GM20000 (cell line): ENCODE data around the gene FOXN1.
A peak's percentile ranks its signal among the peaks of the same experiment; 100 is the strongest.

Experiments
- DNase-seq: peaks from one replicate; pipeline ENCODE4 v3.0.0; 2012; ENCODE audit warnings: low spot score
- TF ChIP-seq, protein P1 (sequence below): IDR thresholded peaks from 2 replicates; pipeline ENCODE4 v1.5.1; 2012; ENCODE audit warnings: mild to moderate bottlenecking, control low read depth; ENCODE audit errors: extremely low read depth, missing control alignments

The FOXN1 gene

DNA sequence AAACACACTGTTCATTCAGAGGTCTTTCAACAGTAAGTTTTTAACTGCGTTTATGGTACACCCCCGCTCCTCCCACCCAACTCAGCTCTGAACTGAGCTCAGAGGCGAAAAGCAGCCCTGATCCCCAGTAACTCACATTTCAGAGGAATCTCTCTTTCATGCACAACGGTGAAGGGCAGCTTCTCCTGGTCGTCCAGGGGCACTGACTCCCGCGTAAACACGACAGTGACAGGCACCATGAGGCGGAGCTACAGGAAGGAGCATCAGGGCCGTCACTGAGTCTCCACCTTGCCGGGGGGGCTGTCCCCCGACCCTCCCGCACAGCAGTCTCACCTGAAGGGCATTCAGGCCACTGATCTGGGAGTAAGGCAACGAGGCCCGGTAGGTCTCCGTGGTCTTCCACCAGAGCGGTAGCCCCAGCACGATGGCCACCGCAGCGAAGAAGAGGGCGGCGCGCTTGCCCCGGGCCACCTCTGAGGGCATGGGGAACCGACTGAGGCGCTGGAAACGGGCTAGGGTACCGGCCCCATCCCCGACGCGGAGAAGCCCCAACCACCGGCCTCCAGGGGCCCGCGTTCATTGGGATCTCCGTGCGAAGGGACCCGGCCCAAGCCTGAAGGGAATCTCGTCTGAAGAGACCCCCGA, 64.7 kb downstream of the FOXN1 start:
- TF ChIP-seq, protein P1, sequence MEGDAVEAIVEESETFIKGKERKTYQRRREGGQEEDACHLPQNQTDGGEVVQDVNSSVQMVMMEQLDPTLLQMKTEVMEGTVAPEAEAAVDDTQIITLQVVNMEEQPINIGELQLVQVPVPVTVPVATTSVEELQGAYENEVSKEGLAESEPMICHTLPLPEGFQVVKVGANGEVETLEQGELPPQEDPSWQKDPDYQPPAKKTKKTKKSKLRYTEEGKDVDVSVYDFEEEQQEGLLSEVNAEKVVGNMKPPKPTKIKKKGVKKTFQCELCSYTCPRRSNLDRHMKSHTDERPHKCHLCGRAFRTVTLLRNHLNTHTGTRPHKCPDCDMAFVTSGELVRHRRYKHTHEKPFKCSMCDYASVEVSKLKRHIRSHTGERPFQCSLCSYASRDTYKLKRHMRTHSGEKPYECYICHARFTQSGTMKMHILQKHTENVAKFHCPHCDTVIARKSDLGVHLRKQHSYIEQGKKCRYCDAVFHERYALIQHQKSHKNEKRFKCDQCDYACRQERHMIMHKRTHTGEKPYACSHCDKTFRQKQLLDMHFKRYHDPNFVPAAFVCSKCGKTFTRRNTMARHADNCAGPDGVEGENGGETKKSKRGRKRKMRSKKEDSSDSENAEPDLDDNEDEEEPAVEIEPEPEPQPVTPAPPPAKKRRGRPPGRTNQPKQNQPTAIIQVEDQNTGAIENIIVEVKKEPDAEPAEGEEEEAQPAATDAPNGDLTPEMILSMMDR, result no peak
- peak; percentile 52 for DNase-seq

DNA sequence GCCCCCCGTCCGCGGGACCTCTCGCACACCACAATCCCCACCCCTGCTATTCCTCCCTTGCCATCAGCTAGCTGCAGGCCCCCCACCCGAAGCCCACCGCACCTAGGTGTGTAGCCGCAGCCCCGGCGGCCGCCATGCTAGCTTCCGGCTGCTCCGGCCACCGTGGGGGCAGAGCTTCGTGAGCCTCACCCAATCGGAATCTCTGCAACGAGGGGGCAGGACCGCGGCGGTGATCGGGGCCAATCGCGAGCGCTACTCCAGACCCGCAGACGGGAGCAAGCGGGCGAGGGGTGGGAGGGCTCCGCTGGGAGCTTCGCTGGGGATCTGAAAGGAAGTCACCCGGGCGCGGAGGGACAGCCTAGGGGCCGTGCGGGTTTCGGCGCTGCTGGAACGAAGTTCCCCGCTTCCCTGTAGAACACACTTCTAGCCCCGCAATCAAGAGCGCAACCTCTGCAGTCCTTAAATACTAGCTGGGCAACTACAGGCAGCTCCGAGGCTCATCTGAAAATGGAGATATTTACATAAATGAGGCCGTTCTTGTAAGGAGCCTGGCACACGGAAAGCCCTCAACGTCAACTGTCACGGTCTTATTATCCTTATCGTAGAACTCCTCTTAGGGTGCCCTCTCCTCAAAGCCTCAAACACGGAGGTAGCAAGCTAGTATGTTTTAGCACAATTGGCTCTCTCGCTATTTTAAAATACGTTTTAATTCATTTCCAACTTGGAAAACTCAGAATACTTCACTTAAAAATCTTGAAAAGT, 65.4 kb downstream of the FOXN1 start, which contains the start of gene PIGS:
PIGS (minus strand) TSS at position 164 of the 762 bp plus-strand sequence; CDS start at position 136, 28 bp downstream.
- TF ChIP-seq, protein P1, result no peak
- DNase-seq, result peak; percentile 92

DNA sequence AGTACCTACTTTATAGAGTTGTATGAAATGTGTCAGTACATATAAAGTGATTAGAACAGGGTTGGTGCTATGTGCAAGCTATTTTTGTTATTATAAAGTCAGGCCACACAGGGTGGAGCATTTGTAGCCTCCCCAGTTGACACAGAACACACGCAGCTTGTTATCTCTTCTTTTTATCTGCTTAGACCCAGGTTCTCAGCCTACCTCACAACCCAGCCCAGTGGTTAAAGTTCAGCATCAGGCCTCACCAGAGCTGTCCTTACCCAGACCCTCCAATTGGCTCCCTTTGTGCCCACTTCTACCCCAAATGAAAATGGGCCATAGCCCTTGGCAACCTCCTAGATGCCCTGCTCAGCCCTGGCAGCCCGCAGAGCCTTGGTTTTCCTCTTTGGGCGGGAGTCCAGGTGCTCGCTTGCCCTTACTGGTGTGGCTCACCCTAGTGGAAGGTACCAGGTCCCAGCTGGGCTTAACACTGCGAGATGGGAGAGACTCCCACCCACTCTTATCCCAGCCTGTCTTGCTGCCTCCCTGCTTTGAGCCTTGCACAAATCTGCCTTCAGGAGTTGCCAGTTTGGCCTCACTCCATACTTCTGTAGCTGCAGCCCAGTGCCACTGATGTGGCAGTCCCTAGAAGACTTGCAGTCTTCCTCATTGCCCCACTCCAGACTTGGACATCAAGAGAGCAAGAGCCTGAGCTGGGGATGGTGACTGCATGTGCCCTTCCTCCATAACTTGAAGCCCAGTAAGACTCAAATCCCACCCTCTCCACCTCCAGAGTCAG, 66.3 kb downstream of the FOXN1 start:
- DNase-seq, result no peak
- TF ChIP-seq, protein P1, result no peak

DNA sequence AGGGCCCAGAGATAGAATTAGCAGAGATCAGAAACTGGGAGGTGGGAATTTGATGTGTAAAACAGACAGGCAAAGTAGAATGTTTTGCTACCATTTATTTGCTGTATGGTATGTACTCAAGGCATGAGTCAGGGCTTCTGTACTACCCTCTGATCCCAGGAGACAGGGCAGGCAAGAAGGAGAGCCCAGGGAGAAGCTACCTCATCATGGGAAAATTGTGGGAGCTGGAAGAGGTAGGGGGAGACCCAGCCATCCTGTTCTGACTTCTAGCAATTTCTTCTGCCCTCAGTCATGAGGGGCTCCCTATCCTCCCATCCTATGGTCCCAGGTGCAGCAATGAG, 66.9 kb downstream of the FOXN1 start:
- no peak for DNase-seq
- TF ChIP-seq, protein P1, result no peak

DNA sequence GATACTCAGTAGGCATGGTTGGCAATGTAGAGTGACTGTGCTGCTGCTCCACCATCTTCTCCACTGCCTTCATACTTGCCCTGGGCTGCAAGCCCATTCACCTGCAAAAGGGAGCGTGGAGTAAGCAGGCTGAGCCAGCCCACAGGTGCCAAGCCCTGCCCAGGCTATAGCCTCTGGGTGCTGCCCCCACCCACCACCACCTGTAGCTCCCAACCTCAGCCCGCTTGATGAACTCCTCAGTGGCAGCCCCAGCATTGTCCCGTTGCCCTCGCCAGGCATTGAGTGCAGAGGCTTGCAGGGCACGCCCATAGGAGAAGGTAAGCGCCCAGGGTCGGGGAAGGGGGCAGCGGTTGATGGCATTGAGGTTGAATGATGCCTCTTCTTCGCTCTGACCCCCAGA, 67.4 kb downstream of the FOXN1 start:
- TF ChIP-seq, protein P1, result no peak
- DNase-seq, result no peak

DNA sequence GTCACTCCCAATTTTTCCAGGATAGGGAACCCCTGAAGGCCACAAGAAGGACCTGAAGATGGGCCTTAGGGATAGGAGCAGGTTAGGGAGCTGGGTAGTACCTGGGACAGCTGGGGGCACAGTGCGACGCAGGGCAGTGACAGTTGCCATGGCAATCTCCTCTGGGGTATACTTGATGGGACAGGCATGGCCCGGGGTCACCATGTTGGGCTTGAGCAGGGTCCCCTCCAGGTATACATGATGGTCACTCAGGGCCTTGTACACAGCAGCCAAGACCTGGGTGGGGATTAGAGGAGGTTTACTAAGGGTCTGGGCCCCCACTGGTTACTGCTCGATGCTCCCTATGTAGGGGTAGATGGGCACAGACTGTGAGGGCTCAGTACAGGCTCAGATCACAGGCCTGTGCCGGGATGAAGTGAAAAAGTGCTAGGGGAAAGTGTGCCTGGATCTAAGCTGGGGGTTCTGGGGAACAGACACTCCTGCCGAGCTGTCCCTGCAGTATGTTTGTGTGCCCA, 67.9 kb downstream of the FOXN1 start:
- TF ChIP-seq, protein P1, result no peak
- DNase-seq, result no peak

DNA sequence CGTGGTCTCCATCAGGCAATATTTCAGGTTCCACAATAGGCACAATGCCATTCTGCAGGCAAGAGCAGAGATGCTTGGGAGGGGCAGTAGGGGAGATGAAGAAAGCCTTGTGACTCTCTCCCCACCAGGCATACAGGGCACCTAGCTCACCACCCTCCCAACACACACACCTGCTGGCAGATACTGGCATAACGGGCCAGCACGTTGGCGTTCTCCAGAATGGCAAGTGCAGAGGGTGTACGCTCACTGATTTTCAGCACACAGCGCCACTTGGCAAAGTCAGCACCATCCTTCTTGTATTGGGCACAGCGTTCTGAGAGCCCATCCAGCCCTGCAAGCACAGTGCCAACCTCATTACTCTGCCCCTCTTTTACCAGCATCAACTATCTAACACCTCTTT, 68.4 kb downstream of the FOXN1 start:
- TF ChIP-seq, protein P1, result no peak
- no peak for DNase-seq
